ENCODE data around the gene PHRF1. TPM values are rescaled to one million over a fixed set of nuclear protein-coding genes. Genes with fewer than 3 reads are reported as not detected.

PHRF1 gene
- total and polyA plus RNA-seq, 4 donors, result 14.7 to 28.4 (median 23.4) TPM

- Histone ChIP-seq H3K4me3 (ENCODE audit: low read depth, low read length) (no peak overlapping the region), H3K27ac (ENCODE audit: low read depth, low read length) (no peak overlapping the region), H3K9me3 (ENCODE audit: control insufficient read depth, insufficient read depth, low read length) (no peaks in the 10 kb centered on the region), H3K27me3 (ENCODE audit: control insufficient read depth, insufficient read depth, low read length) (no peaks in the 10 kb centered on the region), H3K36me3 (ENCODE audit: control insufficient read depth, insufficient read depth, low read length) (peaks cover 73% of the 10 kb centered on the region), H3K4me1 (ENCODE audit: control insufficient read depth, insufficient read depth, low read length) (peaks cover 46% of the 10 kb centered on the region)
- WGBS (ENCODE audit: insufficient coverage), result 86% methylated on average over 15 of the region's 19 CpGs
- DNase-seq (ENCODE audit: low read depth in 4 of 6, low spot score in 6 of 6), result no peak
Measured at GRCh38 chr11:660681-661444, 84.6 kb downstream of the PHRF1 start.

Small RNA genes within 50 kb of the gene (small RNA-seq; reads per million reads assigned to genes)
- 10.1 reads per million, percentile 96 among the genes with 10 or more reads in this experiment for gene MIR210 (ENCODE audit: low replicate concordance)

Other genes with a start within 250 kb of the PHRF1 start
- gene B4GALNT4, start 207.0 kb upstream of the PHRF1 start, total RNA-seq, result 10 to 100 TPM; 27.0 to 67.1 TPM
- gene B4GALNT4, start 207.0 kb upstream of the PHRF1 start, polyA plus RNA-seq (ENCODE audit: insufficient read length in 2 of 2), result 100 to 1,000 TPM; 182 to 192 TPM
- gene PKP3, start 182.3 kb upstream of the PHRF1 start, total RNA-seq, result under 1 TPM; 0.61 to 0.69 TPM
- gene PKP3, start 182.3 kb upstream of the PHRF1 start, polyA plus RNA-seq (ENCODE audit: insufficient read length in 2 of 2), result 1 to 10 TPM in 1 of 2 donors, under 1 TPM in 1; 0.77 to 1.3 TPM
- gene SIGIRR, start 161.5 kb upstream of the PHRF1 start, total RNA-seq, result 10 to 100 TPM; 10.6 to 42.5 TPM
- gene SIGIRR, start 161.5 kb upstream of the PHRF1 start, polyA plus RNA-seq (ENCODE audit: insufficient read length in 2 of 2), result 10 to 100 TPM; 41.2 to 56.4 TPM
- under 1 TPM in 1 of 2 donors, not detected in 1; 0.22 TPM for gene ANO9, start 134.5 kb upstream of the PHRF1 start, total RNA-seq
- under 1 TPM; 0.10 to 0.53 TPM for gene ANO9, start 134.5 kb upstream of the PHRF1 start, polyA plus RNA-seq (ENCODE audit: insufficient read length in 2 of 2)
- 10 to 100 TPM; 17.9 to 30.7 TPM for gene PTDSS2, start 126.2 kb upstream of the PHRF1 start, total RNA-seq
- gene PTDSS2, start 126.2 kb upstream of the PHRF1 start, polyA plus RNA-seq (ENCODE audit: insufficient read length in 2 of 2), result 10 to 100 TPM; 49.6 to 62.7 TPM
- 100 to 1,000 TPM in 1 of 2 donors, 10 to 100 TPM in 1; 62.8 to 119 TPM for gene RNH1, start 69.2 kb upstream of the PHRF1 start, total RNA-seq
- gene RNH1, start 69.2 kb upstream of the PHRF1 start, polyA plus RNA-seq (ENCODE audit: insufficient read length in 2 of 2), result 100 to 1,000 TPM in 1 of 2 donors, 10 to 100 TPM in 1; 77.4 to 112 TPM
- 10 to 100 TPM; 31.7 to 66.3 TPM for gene HRAS, start 40.9 kb upstream of the PHRF1 start, total RNA-seq
- gene HRAS, start 40.9 kb upstream of the PHRF1 start, polyA plus RNA-seq (ENCODE audit: insufficient read length in 2 of 2), result 100 to 1,000 TPM; 132 to 147 TPM
- 1 to 10 TPM; 1.8 to 2.9 TPM for gene LRRC56, start 38.9 kb upstream of the PHRF1 start, total RNA-seq
- 1 to 10 TPM; 6.4 to 8.0 TPM for gene LRRC56, start 38.9 kb upstream of the PHRF1 start, polyA plus RNA-seq (ENCODE audit: insufficient read length in 2 of 2)
- 1 to 10 TPM in 1 of 2 donors, under 1 TPM in 1; 0.79 to 1.4 TPM for gene LMNTD2, start 15.7 kb upstream of the PHRF1 start, total RNA-seq
- gene LMNTD2, start 15.7 kb upstream of the PHRF1 start, polyA plus RNA-seq (ENCODE audit: insufficient read length in 2 of 2), result 1 to 10 TPM; 5.2 to 7.6 TPM
- gene RASSF7, start 15.5 kb upstream of the PHRF1 start, total RNA-seq, result 10 to 100 TPM in 1 of 2 donors, 1 to 10 TPM in 1; 9.2 to 18.3 TPM
- 10 to 100 TPM; 25.9 to 36.8 TPM for gene RASSF7, start 15.5 kb upstream of the PHRF1 start, polyA plus RNA-seq (ENCODE audit: insufficient read length in 2 of 2)
- gene IRF7, start 39.5 kb downstream of the PHRF1 start, total RNA-seq, result 10 to 100 TPM in 1 of 2 donors, 1 to 10 TPM in 1; 3.9 to 16.8 TPM
- gene IRF7, start 39.5 kb downstream of the PHRF1 start, polyA plus RNA-seq (ENCODE audit: insufficient read length in 2 of 2), result 10 to 100 TPM; 10.4 to 17.1 TPM
- gene CDHR5, start 48.5 kb downstream of the PHRF1 start, total RNA-seq, result 1 to 10 TPM in 1 of 2 donors, not detected in 1; 2.5 TPM
- 1 to 10 TPM in 1 of 2 donors, under 1 TPM in 1; 0.71 to 1.5 TPM for gene CDHR5, start 48.5 kb downstream of the PHRF1 start, polyA plus RNA-seq (ENCODE audit: insufficient read length in 2 of 2)
- under 1 TPM in 1 of 2 donors, not detected in 1; 0.88 TPM for gene SCT, start 50.7 kb downstream of the PHRF1 start, total RNA-seq
- gene SCT, start 50.7 kb downstream of the PHRF1 start, polyA plus RNA-seq (ENCODE audit: insufficient read length in 2 of 2), result 1 to 10 TPM in 1 of 2 donors, not detected in 1; 1.4 TPM
- under 1 TPM in 1 of 2 donors, not detected in 1; 0.72 TPM for gene DRD4, start 60.8 kb downstream of the PHRF1 start, total RNA-seq
- gene DRD4, start 60.8 kb downstream of the PHRF1 start, polyA plus RNA-seq (ENCODE audit: insufficient read length in 2 of 2), result 1 to 10 TPM; 5.4 to 5.6 TPM
- 10 to 100 TPM; 45.3 to 77.8 TPM for gene DEAF1, start 118.8 kb downstream of the PHRF1 start, total RNA-seq
- gene DEAF1, start 118.8 kb downstream of the PHRF1 start, polyA plus RNA-seq (ENCODE audit: insufficient read length in 2 of 2), result 100 to 1,000 TPM; 230 to 242 TPM
- gene TMEM80, start 119.3 kb downstream of the PHRF1 start, total RNA-seq, result 10 to 100 TPM; 10.0 to 20.1 TPM
- gene TMEM80, start 119.3 kb downstream of the PHRF1 start, polyA plus RNA-seq (ENCODE audit: insufficient read length in 2 of 2), result 10 to 100 TPM; 25.8 to 38.9 TPM
- gene EPS8L2, start 129.8 kb downstream of the PHRF1 start, total RNA-seq, result 1 to 10 TPM; 4.5 to 8.6 TPM
- 10 to 100 TPM; 11.3 to 15.1 TPM for gene EPS8L2, start 129.8 kb downstream of the PHRF1 start, polyA plus RNA-seq (ENCODE audit: insufficient read length in 2 of 2)
- gene TALDO1, start 171.0 kb downstream of the PHRF1 start, total RNA-seq, result 100 to 1,000 TPM; 104 to 124 TPM
- gene TALDO1, start 171.0 kb downstream of the PHRF1 start, polyA plus RNA-seq (ENCODE audit: insufficient read length in 2 of 2), result 100 to 1,000 TPM; 158 to 160 TPM
- 10 to 100 TPM; 22.8 to 44.4 TPM for gene GATD1, start 201.0 kb downstream of the PHRF1 start, total RNA-seq
- gene GATD1, start 201.0 kb downstream of the PHRF1 start, polyA plus RNA-seq (ENCODE audit: insufficient read length in 2 of 2), result 100 to 1,000 TPM in 1 of 2 donors, 10 to 100 TPM in 1; 97.4 to 133 TPM
- gene CEND1, start 213.6 kb downstream of the PHRF1 start, total RNA-seq, result 10 to 100 TPM; 13.0 to 23.4 TPM
- 100 to 1,000 TPM; 162 to 176 TPM for gene CEND1, start 213.6 kb downstream of the PHRF1 start, polyA plus RNA-seq (ENCODE audit: insufficient read length in 2 of 2)
- 10 to 100 TPM; 17.5 to 17.6 TPM for gene SLC25A22, start 221.8 kb downstream of the PHRF1 start, total RNA-seq
- gene SLC25A22, start 221.8 kb downstream of the PHRF1 start, polyA plus RNA-seq (ENCODE audit: insufficient read length in 2 of 2), result 10 to 100 TPM; 55.0 to 69.2 TPM
- gene PIDD1, start 228.8 kb downstream of the PHRF1 start, total RNA-seq, result 1 to 10 TPM; 5.4 to 8.9 TPM
- gene PIDD1, start 228.8 kb downstream of the PHRF1 start, polyA plus RNA-seq (ENCODE audit: insufficient read length in 2 of 2), result 10 to 100 TPM; 21.2 to 28.9 TPM
- gene RPLP2, start 233.5 kb downstream of the PHRF1 start, total RNA-seq, result 1,000 to 10,000 TPM in 1 of 2 donors, 100 to 1,000 TPM in 1; 139 to 1,150 TPM
- 100 to 1,000 TPM; 862 to 919 TPM for gene RPLP2, start 233.5 kb downstream of the PHRF1 start, polyA plus RNA-seq (ENCODE audit: insufficient read length in 2 of 2)
- 10 to 100 TPM in 1 of 2 donors, 1 to 10 TPM in 1; 9.1 to 18.2 TPM for gene PNPLA2, start 242.4 kb downstream of the PHRF1 start, total RNA-seq
- gene PNPLA2, start 242.4 kb downstream of the PHRF1 start, polyA plus RNA-seq (ENCODE audit: insufficient read length in 2 of 2), result 10 to 100 TPM; 38.8 to 49.9 TPM

Data from spinal cord (tissue), 10 donors.